OCI-LY3 (cell line): ENCODE measurements around the gene EMILIN3.
"Not testable (repeated sequence)": the region's sequence is repeated elsewhere in the genome, so short reads cannot be mapped to it uniquely, and the experiment has no call there.

Experiments
- H2AFZ ChIP-seq: fragments of 200-600, 300-600 bp; shearing (Covaris generic); 2 replicates; pipeline ENCODE4 v1.6.0; 2014; ENCODE audit warnings: antibody characterized with exemption, low read depth, low read length
- H3K27ac ChIP-seq: fragments of 200-600, 300-600 bp; sonication (generic); 2 replicates; pipeline ENCODE4 v1.5.1; 2014; ENCODE audit warnings: mild to moderate bottlenecking, low read length, moderate library complexity, mixed read lengths
- H3K27me3 ChIP-seq: fragments of 200-600, 300-600 bp; sonication (generic); 2 replicates; pipeline ENCODE4 v1.6.1; 2014; ENCODE audit warnings: low read depth, low read length, mixed read lengths
- H3K36me3 ChIP-seq: fragments of 200-600, 300-600 bp; sonication (generic); replicated peaks from 2 replicates; pipeline ENCODE3; 2014; ENCODE audit warnings: low read depth, low read length, mixed read lengths
- H3K4me1 ChIP-seq: fragments of 300-600, 200-600 bp; sonication (generic); 2 replicates; pipeline ENCODE4 v1.6.1; 2014; ENCODE audit warnings: low read length, mixed read lengths
- H3K4me2 ChIP-seq: fragments of 200-600, 300-600 bp; sonication (generic); 2 replicates; pipeline ENCODE4 v1.6.1; 2014; ENCODE audit warnings: low read length, mixed read lengths
- H3K4me3 ChIP-seq: fragments of 300-600, 200-600 bp; sonication (generic); 2 replicates; pipeline ENCODE4 v1.5.1; 2014; ENCODE audit warnings: antibody characterized with exemption, mild to moderate bottlenecking, low read length, moderate library complexity
- H3K79me2 ChIP-seq: fragments of 300-600, 200-600 bp; shearing (Covaris generic); 2 replicates; pipeline ENCODE4 v1.6.1; 2014; ENCODE audit warnings: mild to moderate bottlenecking, low read length, mixed read lengths
- H3K9ac ChIP-seq: fragments of 300-600, 200-600 bp; shearing (Covaris generic); 2 replicates; pipeline ENCODE4 v1.6.0; 2014; ENCODE audit warnings: mild to moderate bottlenecking, low read length, moderate library complexity
- H3K9me3 ChIP-seq: fragments of 200-600, 300-600 bp; shearing (Covaris generic); 2 replicates; pipeline ENCODE4 v1.6.1; 2014; ENCODE audit warnings: low read length, mixed read lengths; ENCODE audit not compliant: insufficient read depth
- H4K20me1 ChIP-seq: fragments of 200-600, 300-600 bp; sonication (generic); 2 replicates; pipeline ENCODE4 v1.6.1; 2016; ENCODE audit warnings: low read length, mixed read lengths; ENCODE audit not compliant: insufficient read depth
- EZH2phosphoT487 ChIP-seq: fragments of 200-600 bp; shearing (Covaris generic); IDR thresholded peaks from 2 replicates; pipeline ENCODE4 v1.6.1; 2018; ENCODE audit warnings: antibody characterized with exemption, mixed run types, low read depth
- TF ChIP-seq, protein P1 (sequence below): fragments of 200-600, 300-600 bp; sonication (generic); IDR thresholded peaks from 2 replicates; pipeline ENCODE4 v1.5.1; 2014; ENCODE audit warnings: antibody characterized with exemption, low read length, low read depth

EMILIN3 gene

DNA sequence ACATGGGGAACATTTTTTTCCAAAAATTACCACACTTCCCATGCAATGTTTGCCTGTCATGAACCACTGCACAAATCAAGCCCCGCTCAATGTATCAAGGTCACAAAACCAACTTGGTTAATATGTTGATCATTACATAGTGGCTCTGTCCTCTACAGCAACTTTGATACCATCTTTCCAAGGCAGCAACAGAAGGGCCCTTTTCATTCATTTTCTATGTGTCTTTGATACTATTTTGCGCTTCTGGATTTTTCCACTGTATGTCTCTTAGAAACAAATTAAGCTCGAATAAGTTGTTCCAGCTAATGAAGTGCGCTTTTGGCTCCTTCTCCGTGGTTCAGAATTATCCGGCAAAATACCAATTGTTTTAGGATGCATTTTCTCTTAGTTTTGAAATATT lies 50.6 kb downstream of the EMILIN3 start:
- no peak overlapping the region for H3K27ac ChIP-seq
- TF ChIP-seq EZH2phosphoT487, result no peak
- TF ChIP-seq, protein P1, sequence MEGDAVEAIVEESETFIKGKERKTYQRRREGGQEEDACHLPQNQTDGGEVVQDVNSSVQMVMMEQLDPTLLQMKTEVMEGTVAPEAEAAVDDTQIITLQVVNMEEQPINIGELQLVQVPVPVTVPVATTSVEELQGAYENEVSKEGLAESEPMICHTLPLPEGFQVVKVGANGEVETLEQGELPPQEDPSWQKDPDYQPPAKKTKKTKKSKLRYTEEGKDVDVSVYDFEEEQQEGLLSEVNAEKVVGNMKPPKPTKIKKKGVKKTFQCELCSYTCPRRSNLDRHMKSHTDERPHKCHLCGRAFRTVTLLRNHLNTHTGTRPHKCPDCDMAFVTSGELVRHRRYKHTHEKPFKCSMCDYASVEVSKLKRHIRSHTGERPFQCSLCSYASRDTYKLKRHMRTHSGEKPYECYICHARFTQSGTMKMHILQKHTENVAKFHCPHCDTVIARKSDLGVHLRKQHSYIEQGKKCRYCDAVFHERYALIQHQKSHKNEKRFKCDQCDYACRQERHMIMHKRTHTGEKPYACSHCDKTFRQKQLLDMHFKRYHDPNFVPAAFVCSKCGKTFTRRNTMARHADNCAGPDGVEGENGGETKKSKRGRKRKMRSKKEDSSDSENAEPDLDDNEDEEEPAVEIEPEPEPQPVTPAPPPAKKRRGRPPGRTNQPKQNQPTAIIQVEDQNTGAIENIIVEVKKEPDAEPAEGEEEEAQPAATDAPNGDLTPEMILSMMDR, result no peak
- no peak overlapping the region for H2AFZ ChIP-seq
- no peak overlapping the region for H3K9ac ChIP-seq
- H3K9me3 ChIP-seq, result no peaks in the 10 kb centered on the region
- H3K36me3 ChIP-seq, result no peaks in the 10 kb centered on the region
- peak overlapping the region; percentile 81 for H3K4me3 ChIP-seq
- H3K4me1 ChIP-seq, result peaks cover 25% of the 10 kb centered on the region
- peak overlapping the region; percentile 94 for H3K4me2 ChIP-seq
- H3K27me3 ChIP-seq, result peaks cover 25% of the 10 kb centered on the region
- H4K20me1 ChIP-seq, result no peaks in the 10 kb centered on the region
- H3K79me2 ChIP-seq, result no peaks in the 10 kb centered on the region

DNA sequence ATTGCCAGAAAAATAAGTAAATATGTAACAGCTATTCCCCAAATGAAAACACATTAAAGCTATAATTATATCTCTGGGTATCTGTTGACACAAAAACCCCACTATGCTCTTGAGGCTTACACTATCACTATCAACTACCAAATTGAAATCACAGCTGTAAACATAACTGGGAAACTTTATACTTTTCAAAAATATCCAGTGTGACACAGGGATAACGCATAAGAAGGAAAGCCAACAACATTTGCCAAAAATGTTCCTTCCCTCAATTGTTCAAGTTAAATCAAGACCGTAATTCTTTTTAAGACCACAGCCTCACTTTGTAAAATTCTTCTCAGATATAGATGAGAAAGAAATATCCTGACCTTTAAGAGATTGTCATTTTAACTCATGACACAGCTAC lies 52.2 kb downstream of the EMILIN3 start:
- H3K4me3 ChIP-seq, result no peak overlapping the region
- no peak overlapping the region for H2AFZ ChIP-seq
- no peaks in the 10 kb centered on the region for H3K79me2 ChIP-seq
- no peaks in the 10 kb centered on the region for H3K36me3 ChIP-seq
- H3K27me3 ChIP-seq, result peaks cover 16% of the 10 kb centered on the region
- no peak overlapping the region; the same call in 1 of the 2 replicates for H3K4me2 ChIP-seq
- no peak overlapping the region for H3K9ac ChIP-seq
- no peaks in the 10 kb centered on the region for H4K20me1 ChIP-seq
- no peak overlapping the region for H3K27ac ChIP-seq
- TF ChIP-seq, protein P1, result no peak
- no peak for TF ChIP-seq EZH2phosphoT487
- H3K4me1 ChIP-seq, result peaks cover 25% of the 10 kb centered on the region
- no peaks in the 10 kb centered on the region for H3K9me3 ChIP-seq

DNA sequence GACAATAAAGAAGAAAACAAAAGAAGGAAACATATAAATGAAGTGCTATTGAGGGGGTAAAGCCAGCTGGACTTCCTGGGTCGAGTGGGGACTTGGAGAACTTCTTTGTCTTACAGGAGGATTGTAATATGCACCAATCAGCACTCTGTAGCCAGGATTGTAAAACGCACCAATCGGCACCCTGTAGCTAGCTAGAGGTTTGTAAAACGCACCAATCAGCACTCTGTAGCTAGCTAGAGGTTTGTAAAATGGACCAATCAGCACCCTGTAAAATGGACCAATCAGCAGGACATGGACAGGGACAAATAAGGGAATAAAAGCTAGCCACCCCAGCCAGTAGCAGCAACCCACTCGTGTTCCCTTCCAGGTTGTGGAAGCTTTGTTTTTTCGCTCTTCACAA lies 54.6 kb downstream of the EMILIN3 start:
- H3K79me2 ChIP-seq, H3K4me3 ChIP-seq, H3K4me2 ChIP-seq, H4K20me1 ChIP-seq, H3K9me3 ChIP-seq, H3K36me3 ChIP-seq, H3K9ac ChIP-seq, H2AFZ ChIP-seq, H3K27ac ChIP-seq: not testable (repeated sequence)
- H3K27me3 ChIP-seq, result peaks cover 26% of the 10 kb centered on the region
- peaks cover 31% of the 10 kb centered on the region for H3K4me1 ChIP-seq
